ENCODE data around the gene ACTR1A. TPM values are rescaled to one million over a fixed set of nuclear protein-coding genes. Genes with fewer than 3 reads are reported as not detected.
"Not testable (repeated sequence)": the region's sequence is repeated elsewhere in the genome, so short reads cannot be mapped to it uniquely, and the experiment has no call there.

ACTR1A gene
- total RNA-seq, 2 donors from 2014 or later, result 78.8 to 79.6 TPM

DNA sequence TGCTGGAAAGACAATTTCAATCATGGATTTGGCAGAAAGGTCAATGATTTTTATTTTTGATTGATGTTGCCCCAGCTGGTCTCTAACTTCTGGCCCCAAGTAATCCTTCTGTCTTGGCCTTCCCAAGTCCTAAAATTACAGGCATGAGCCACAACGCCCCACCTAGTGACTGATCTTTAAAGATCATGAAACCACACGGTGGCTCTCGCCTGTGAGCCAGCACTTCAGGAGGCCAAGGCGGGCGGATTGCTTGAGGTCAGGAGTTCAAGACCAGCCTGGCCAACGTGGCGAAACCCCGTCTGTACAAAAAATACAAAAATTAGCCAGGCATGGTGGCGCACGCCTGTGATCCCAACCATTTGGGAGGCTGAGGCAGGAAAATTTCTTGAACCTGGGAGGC lies 38.5 kb downstream of the ACTR1A start:
- intact Hi-C loops (cut with DNase I, micrococcal nuclease), result no loop called here
- DNase-seq, result no peak
- no peak for ATAC-seq

DNA sequence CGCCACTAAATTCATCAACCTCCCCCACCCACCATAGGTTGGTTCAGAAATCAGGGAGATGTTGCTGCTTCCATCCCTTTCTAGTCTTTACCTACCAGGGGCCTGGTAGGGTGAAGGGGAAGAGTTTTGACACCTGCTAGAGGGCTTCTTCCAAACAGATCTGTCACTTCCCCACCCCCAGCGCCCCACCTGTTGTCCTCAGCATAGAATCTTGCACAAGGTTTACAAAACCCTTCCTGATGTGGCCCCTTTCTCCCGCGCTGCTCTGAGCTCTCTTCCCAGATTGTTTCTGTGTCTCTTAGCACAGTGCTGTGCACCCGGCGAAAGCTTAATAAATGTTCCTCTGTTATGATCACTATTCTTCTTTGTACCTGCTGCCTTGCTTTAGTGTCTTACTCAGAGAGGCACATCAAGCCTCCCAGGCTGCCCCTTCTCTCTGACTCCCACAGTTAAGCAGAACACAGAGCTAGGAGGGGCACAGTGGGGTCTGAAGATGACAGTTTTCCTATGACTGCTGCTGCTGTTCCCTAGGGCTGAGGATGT lies 39.9 kb downstream of the ACTR1A start:
- intact Hi-C loops (cut with DNase I, micrococcal nuclease), result no loop called here
- DNase-seq (no peak), ATAC-seq (no peak)

DNA sequence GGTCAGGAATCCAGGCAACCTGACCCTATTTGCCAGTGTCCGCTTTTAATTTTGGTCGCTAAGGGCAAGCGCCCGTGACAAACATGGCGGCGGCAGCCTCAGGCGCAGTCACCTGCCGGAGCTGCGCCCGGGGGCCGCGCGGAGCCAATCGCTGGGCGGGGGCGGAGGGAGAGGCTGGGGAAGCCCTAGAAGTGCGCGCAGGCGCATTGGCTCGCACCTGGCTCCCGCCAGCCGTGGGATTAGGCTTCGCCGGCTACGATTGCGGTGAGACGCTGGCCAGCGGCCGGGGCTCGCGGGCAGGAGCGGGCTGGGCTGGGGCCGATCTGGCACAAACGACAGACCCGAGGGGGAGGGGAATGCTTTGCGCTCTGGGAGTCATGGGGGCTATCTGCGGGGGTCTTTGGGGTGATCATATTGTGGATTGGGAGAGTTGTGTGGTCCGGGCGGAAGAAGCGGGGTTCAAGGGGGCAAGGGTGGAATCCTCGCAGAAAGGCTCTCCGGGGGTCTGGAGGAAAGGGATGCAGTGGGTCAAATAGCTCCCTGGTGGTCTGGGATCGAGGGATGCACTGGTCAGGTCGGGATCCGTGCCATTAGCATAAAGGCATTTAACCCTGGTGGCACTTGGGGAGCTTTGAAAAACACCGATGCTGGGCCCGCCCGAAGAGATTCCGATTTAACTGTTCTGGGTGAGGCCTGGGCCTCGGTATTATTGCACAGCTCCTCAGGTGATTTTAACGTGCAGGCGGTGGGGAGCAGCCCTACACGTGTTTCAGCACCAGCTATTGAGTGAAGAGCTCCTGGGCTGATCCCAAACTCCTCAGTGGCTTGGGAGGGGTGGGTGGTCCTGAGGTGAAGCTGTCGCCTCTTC lies 41.1 kb downstream of the ACTR1A start:
- peak; percentile 96 for ATAC-seq
- intact Hi-C loops (cut with DNase I, micrococcal nuclease), result no loop called here

DNA sequence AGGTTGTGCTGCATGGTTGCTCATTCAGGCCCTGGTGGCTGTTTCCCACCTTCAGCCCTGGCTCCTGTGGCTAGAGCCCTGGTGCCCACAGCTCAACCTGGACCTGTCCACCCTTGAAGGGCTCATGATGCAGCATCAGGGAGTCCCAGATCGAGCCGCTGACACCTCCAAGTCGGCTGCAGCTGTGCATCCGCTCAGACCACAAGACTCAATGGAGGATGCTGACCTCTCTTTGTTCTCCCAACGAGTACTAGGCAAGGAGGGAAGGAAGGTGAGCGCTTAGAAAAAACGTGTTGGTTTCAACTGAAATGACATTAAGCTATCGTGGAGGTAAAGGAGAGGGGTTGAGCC lies 41.7 kb downstream of the ACTR1A start:
- ATAC-seq (peak; percentile 29), DNase-seq (peak in 1 of 2 donors; percentile 24)
- intact Hi-C loops (cut with DNase I, micrococcal nuclease), result no loop called here

More for the DNA sequence above, 41.1 kb downstream of the ACTR1A start:
- peak; percentile 94 to 98 for DNase-seq

DNA sequence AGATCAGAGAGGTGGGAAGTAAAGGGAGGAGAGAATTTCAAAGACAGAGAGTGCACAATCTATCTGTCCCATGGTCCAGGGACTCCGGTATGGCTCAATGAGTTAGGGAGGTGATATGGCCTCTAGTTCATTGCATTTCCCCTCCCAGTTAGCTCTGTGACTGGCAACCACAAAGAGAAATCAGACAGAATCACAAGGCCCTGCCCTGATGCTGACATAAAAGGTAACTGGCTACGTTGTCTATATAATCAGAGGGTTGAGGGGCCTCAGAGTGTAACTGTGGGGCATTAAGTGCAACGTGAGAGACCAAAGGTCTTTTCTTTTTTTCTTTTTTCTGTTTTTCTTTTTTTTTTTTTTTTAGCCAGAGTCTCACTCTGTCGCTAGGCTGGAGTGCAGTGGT lies 43.9 kb downstream of the ACTR1A start:
- intact Hi-C loops (cut with DNase I, micrococcal nuclease), result no loop called here
- DNase-seq (no peak), ATAC-seq (no peak)

DNA sequence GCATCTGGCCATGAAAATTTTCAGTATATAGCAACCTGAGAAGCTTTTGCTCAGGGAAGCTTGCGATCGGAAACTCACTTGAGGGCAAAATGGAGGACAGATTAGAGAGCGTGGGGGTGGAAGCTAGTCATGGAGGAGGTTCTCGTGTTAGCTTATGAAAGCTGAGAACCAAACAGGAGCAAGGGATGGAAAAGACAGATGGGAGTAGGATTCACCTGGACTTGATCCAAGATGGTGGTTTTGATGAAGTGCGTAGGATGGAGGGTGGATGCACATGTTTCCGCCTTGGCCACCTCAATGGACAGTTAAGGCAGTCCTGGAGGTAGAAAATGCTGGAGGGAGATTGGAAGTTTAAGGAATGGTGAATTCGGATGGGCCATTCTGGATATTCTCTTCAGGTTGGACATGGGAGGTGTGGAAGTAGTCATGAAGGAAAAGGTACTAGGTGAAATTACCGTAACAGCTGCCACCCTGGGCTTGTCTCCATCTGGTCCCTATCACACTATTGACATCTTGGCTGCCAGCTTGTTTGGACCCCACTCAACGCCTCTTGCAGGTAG lies 44.8 kb downstream of the ACTR1A start:
- no peak for ATAC-seq
- intact Hi-C loops (cut with DNase I, micrococcal nuclease), result no loop called here
- DNase-seq, result no peak

DNA sequence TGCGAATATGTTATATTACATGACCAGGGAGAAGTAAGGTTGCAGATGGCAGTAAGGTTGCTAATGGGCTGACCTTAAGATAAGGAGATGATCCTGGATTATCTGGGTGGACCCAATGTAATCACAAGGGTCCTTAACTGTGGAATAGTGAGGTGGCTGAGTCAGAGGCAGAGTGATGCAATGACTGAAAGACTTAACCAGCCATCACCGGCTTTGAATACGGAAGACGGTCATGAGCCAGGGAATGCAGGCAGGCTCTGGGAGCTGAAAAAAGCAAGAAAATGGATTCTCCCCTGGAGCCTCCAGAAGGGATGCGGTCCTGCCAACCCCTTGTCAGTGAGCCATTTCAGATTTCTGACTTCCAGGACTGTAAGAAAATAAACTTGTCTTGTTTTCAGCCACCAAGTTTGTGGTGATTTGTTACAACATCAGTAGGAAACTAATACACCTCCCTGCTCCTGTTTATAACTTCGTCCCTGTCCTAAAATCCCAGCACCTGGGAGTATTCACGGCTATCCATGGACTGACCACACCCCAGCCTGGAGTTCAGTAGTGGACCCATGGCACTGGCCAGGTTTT lies 46.5 kb downstream of the ACTR1A start:
- ATAC-seq (no peak), DNase-seq (no peak)
- intact Hi-C loops (cut with DNase I, micrococcal nuclease), result no loop called here

DNA sequence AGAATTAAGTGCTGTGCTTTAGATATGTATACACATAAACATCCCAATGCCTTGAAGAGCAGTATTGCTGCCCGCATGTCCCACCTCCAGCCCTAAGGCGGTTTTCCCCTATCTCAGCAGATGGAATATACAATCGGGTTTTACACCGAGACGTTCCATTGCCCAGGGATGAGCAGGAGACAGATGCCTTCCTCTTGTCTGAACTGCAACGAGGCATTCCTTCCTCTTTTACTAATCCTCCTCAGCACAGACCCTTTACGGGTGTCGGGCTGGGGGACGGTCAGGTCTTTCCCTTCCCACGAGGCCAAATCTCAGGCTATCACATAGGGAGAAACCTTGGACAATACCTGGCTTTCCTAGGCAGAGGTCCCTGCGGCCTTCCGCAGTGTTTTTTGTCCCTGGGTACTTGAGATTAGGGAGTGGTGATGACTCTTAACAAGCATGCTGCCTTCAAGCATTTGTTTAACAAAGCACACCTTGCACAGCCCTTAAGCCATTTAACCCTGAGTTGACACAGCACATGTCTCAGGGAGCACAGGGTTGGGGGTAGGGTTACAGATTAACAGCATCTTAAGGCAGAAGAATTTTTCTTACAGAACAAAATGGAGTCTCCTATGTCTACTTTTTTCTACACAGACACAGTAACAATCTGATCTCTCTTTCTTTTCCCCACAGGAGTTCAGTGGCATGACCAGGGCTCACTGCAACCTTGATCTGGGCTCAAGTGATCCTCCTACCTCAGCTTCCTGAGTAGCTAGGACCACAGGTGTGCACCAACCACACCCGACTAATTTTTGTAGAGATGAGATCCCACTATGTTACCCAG lies 47.6 kb downstream of the ACTR1A start:
- intact Hi-C loops (cut with DNase I, micrococcal nuclease); DNase-seq; ATAC-seq: not testable (repeated sequence)

DNA sequence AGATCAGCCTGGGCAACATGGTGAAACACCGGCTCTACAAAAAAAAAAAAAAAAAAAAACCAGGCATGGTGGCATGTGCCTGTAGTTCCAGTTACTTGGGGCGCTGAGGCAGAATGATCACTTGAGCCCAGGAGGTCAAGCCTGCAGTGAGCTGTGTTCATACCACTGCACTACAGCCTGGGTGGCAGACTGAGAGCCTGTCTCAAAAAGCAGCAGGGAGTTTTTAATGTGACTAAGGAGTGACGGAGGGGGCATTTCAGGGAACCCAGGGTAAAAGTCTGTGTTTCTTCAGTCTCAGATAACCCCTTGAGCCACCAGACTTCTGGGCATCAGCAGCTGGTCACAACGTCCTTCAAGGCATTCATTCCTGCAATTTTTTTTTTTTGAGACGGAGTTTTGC lies 49.0 kb downstream of the ACTR1A start:
- intact Hi-C loops (cut with DNase I, micrococcal nuclease), result no loop called here
- no peak for ATAC-seq
- no peak for DNase-seq

DNA sequence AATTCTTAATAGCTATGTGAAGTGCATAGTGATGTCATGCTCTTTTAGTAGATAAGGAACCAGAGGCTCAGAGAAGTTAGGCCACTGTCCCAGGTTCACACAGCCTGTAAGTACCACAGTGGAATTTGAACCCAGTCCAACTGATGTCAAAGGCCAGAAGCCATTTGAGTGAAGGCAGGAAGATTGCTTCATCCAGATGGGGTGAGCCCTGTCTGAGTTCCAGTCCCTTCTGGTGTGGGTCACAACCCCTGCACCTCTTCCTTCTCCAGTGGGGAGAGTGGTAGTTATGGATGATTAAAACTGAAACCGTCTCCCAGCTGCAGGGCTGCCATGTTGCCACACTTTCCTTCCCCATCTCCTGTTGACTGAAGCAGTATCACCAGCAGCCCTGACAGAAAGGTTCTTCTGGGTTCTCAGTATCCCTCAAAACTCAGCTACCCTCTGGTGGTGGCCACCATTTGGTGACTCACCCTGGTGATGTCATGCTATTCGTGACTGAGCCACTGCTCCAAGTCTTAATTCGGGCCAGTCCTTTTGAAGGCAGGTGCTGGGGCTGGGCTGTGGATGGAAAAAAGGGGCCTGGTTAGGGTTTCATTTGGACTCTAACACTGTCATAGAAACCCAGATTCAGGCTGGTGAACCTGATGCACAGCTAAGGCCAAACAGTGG lies 49.7 kb downstream of the ACTR1A start:
- intact Hi-C loops (cut with DNase I, micrococcal nuclease), result no loop called here
- ATAC-seq (no peak), DNase-seq (peak in 1 of 2 donors; percentile 40)

DNA sequence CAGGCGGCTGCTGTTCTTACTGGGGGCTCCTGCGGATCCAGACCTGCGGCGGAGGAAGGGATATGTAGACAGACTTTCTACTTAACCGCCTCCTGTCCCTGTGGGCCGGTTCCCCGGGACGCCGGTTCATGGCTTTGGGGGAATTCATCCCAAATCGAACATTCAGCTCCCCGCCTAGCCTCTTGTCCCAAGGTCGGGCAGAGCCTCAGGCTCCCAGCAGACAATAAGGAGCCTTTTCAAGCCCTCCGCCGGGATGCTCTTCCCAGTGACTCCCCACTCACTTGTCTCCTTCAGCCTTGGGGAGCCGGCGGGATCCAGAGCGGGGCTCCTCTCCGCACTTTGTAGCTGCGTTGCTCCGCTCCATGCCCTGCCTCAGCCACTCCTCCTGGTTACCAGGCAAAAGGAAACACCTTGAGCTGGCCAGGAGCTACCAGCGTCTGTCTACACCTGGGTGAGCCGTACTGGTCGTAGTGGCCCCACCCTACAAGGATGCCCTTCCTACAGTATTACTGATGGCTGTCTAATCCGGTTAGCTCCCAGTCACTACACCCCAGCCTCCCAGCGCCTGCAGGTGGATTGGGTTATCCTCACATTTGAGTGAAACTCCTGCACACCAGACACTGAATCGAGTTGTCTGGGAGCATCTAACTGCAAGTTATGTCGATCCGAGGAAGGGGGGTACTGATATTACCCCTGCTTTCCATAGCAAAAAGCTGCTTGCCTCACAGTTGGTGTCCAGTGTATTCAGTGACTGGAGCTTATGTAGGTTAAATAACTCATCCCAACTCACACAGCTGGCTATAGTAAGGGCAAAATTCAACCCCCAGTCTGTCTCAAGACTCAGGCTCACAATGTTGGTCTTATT lies 51.2 kb downstream of the ACTR1A start, which contains the start of gene C10orf95:
TSS of gene C10orf95 (minus strand) at position 439 of the 865 bp plus-strand sequence. CDS start 450 bp downstream, outside the sequence.
- ATAC-seq (peak; percentile 68), DNase-seq (peak; percentile 65 to 79)
- intact Hi-C loops (cut with DNase I, micrococcal nuclease), result no loop called here

DNA sequence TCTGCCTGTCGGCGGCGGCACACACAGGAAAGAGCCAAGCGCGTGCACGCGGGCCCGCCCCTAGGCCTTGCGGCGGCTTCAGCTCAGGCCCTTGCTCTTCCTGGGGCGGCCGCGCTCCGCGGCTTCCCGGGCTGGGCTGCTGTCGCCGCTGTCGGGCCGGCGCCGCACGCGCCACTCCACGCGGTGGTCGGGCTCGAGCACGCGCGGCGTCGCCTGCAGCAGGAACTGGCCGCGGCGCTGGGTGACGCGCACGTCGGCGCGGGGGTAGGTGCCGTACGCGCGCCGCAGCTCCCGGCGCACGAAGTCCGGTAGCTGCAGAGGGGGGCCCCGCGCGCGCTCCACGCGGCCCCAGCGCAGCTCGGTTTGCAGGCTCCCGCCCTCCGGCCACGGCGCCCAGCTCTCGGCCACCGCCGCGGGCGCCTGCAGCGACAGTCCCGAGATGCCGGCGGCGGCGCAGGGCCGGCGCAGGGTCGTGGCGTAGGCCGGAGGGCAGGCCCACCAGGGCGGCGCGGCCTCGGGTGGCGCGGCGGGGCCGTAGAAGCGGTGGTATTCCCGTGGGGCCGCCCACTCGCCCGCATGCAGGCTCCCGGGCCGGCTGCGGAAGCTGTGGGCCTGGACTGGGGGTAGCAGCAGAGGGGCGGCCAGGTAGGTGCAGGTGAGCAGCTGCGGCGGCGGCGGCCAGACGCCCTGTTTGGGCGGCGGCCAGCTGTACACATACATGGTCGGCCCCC lies 52.0 kb downstream of the ACTR1A start:
- peak; percentile 83 for ATAC-seq
- DNase-seq, result peak; percentile 85 to 91
- intact Hi-C loops (cut with DNase I, micrococcal nuclease), result no loop called here

DNA sequence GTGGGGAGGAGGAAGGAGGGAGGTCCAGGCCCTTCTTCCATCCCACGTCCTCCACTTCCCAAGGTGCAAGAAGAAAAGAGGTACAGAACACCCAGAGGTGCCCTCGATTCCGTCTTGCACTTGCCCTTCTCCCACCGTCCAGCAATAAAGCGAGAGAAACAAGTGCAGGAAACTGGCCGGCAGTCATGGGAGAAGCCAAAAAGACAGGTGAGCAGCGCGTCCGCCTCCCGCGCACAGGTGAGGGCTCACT lies 52.5 kb downstream of the ACTR1A start:
- ATAC-seq (no peak), DNase-seq (no peak)
- intact Hi-C loops (cut with DNase I, micrococcal nuclease), result no loop called here

DNA sequence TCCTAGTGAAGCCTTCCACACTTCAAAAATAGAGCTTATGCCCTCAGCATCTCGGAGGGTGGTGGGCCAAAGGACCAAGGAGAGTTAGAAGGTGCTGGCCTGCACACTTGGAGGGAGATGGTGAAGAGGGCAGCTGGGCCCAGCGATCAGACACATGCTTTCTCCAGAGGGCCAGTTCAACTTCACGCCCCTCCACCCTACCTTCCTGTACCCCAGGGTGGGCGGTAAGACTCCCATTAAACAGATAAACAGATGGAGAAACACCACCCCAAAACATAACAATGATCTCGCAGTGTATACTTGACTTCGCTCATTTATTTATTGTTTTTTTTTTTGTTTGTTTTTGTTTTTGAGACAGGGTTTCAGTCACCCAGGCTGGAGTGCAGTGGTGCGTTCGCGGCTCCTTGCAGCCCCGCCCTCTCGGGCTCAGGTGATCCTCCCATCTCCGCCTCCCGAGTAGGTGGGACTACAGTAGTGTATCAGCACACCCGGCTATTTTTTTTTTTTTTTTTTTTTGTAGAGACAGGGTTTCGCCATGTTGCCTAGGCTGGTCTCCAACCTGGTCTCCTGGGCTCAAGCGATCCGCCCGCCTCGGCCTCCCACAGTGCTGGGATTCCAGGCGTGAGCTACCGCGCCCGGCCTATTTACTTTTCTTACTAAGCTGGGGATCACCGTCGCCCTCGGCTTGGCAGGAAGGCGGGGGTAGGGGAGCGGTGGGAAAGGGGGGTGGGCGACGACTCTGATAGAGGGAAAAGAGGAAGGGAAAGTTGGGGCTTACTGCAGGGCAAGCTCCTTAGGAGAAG lies 53.0 kb downstream of the ACTR1A start:
- intact Hi-C loops (cut with DNase I, micrococcal nuclease), result no loop called here
- peak; percentile 76 for ATAC-seq
- DNase-seq, result peak; percentile 91 to 93

DNA sequence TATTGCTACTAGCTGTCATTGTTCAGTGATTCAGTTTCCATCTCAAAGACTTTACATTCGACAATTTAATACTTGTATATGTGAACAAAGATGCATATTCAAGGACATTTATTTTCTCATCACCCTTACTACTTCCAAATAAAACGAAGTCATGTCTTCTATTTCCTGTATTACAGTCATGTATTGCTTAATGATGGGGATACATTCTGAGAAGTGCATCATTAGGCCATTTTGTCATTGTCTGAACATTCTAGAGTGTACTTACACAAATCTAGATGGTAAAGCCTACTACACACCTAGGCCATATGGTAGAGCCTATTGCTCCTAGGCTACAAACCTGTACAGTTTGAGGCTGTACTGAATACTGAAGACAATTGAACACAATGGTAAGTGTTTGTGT lies 57.7 kb downstream of the ACTR1A start:
- DNase-seq (no peak), ATAC-seq (no peak)
- intact Hi-C loops (cut with DNase I, micrococcal nuclease), result no loop called here

DNA sequence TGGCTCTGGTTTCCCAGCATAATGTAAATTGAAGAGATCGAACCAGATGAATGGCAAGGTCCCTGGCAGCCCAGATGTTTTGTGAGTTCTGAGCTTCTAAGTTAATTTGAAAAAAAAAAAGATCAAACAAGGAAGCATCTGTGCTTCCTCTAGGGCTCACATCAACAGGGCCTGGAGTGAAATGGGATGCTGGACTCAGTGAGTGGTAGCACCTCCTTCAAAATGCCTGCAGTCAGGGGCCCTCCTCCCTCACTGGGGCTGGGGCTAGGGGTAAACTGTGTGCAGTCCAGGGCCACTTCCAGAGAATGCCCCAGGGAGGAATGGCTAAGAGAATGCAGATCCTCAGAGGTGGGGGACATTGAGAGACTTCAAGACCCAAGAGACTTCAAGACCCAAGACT lies 64.1 kb downstream of the ACTR1A start:
- ATAC-seq, result no peak
- no peak for DNase-seq
- intact Hi-C loops (cut with DNase I, micrococcal nuclease), result no loop called here

Data from left colon (tissue), 2 donors.